ENCODE measurements around the gene CXCL3.

- TF ChIP-seq POLR2A (IDR thresholded peaks at IDR 0.05; ENCODE audit: low read length) (no peak), GATA1 (IDR thresholded peaks at IDR 0.05; ENCODE audit: low read depth, low read length) (no peak)
Observed at GRCh38 chr4:73990988-73991741, 47.3 kb downstream of the CXCL3 start.
